GM18526 (cell line): Measurements from ENCODE around the gene FSCB.

ENCODE experiments used
- POLR2A ChIP-seq: IDR thresholded peaks from 3 replicates; pipeline ENCODE4 v1.6.1; 2011; ENCODE audit not compliant: insufficient read length; ENCODE audit errors: extremely low read depth

The FSCB gene, protein sequence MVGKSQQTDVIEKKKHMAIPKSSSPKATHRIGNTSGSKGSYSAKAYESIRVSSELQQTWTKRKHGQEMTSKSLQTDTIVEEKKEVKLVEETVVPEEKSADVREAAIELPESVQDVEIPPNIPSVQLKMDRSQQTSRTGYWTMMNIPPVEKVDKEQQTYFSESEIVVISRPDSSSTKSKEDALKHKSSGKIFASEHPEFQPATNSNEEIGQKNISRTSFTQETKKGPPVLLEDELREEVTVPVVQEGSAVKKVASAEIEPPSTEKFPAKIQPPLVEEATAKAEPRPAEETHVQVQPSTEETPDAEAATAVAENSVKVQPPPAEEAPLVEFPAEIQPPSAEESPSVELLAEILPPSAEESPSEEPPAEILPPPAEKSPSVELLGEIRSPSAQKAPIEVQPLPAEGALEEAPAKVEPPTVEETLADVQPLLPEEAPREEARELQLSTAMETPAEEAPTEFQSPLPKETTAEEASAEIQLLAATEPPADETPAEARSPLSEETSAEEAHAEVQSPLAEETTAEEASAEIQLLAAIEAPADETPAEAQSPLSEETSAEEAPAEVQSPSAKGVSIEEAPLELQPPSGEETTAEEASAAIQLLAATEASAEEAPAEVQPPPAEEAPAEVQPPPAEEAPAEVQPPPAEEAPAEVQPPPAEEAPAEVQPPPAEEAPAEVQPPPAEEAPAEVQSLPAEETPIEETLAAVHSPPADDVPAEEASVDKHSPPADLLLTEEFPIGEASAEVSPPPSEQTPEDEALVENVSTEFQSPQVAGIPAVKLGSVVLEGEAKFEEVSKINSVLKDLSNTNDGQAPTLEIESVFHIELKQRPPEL

DNA sequence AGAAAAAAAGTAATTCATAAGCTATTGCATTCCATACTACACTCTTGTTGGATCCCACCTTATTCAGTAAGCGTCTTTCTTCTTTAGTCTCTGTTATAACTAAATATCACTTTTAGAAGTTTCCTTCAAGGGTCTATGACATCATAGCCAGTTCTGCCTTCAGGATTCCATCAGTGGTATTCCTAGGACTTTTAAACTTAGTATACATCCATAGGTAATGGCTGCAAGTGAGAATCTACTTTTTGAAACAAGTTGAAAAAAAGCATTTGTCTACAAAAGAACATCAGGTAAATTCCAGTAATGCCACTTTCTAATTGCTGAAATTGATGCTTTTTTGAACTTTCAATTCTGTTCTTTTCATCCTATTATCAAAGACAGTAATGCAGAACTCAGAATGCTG is at the start of gene FSCB:
TSS of gene FSCB (minus strand) at position 101 of the 400 bp plus-strand sequence. CDS start 296 bp downstream, outside the sequence.
- no peak for TF ChIP-seq POLR2A

DNA sequence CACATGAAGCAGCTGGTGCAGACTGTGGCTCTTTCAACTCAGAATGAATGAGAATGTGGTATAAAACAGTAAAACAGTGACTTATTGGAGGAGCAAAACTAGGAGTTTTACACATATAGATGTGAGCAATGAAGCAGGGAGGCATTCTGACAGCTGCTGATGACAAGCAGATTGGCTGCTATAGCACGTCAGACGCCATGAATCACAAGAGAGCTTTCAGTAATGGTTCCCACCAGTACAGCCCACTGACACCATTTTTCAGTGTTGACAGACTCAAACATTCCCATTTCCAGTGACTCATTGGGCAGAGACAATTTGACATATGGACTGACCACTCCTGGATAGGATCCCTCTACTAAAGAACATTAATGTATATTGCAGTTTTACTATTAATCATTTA is 24.6 kb upstream of the FSCB start:
- TF ChIP-seq POLR2A = no peak

DNA sequence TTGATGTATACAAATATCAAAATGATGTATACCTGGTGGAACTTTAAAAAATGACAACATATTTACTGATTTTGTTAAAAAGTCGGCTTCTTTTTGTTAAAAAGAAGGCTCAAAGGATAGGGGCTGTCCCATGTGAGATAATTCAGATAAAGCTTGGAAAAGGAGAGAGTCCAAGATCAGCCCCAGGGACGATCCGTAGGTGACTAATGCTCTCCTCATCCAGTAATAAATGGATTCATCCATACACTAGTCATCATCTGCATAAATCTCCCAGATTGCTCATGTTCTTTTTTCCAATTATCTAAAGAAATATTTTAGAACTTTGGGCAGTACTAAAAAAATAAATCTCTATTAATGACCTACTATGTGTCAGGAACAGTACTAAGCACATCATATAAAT is 23.4 kb upstream of the FSCB start:
- no peak for TF ChIP-seq POLR2A

DNA sequence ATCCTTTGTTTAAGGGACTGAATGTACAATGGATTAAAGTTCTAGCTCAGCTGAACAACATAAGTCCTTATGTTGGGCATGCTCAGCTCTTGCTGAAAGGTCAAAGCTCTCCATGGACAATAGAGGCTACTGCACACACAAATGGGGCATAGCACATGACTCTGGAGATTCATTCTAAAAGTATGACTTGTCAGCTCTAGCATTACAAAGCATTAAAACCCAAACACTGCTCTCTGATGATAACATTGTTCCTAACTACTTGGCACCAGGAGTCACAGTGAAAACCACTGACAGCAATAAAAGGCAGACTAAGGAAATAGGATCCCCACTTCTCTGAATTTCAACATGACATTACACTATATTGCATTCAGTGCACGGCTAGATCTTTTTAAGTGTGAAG is 21.9 kb upstream of the FSCB start:
- no peak for TF ChIP-seq POLR2A

DNA sequence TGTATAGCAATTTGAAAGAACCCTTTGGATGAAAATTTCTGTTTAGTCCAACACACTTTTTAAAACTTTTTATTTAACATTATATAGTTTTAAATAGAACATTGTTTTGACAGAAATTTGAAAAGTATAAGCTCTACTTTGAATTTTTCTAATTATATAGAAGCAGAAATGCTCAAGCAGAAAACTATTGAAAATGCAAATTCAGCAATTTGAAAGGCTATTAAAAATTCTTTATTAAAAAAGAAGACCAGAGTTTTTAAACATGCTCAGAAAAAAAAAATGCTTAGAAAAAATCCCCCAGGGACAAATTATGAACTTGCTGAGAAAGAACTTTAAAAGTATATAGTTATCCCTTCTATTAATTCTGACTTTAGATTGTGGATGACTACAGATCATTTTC is 21.1 kb upstream of the FSCB start:
- no peak for TF ChIP-seq POLR2A

DNA sequence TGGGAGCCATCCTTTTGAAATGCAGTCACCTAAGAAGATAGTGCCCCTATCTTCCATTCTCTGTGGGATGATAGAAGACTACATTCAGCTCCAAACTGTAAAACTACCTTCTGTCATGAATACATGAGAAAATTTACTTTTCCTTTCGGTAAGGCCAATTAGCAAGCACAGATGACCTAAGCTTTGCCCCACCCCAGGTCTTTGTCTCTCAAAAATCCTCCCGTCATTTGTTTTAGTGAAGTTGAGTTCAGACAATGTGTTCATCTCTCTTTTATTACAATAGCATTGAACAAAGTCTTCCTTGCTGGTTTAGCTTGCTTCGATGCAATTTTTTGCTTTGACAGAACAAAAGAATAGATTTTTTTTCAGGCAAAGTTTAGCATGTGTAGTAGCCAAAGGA is 18.2 kb upstream of the FSCB start:
- TF ChIP-seq POLR2A = no peak

DNA sequence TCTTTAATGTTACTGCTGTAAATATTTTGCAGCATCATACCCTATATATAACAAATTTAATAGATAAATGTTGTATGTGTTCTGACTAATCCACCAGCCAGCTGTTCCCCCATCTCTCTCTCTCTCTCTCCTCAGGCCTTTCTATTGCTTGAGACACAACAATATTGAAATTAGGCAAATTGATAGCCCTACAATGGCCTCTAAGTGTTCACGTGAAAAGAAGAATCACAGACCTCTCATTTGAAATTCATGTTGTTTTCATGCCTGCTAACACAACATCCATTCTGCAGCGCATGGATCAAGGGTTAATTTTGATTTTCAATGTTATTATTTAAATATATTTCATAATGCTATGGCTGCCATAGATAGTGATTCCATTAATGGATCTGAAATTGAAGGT is 1.8 kb upstream of the FSCB start:
- TF ChIP-seq POLR2A = no peak

DNA sequence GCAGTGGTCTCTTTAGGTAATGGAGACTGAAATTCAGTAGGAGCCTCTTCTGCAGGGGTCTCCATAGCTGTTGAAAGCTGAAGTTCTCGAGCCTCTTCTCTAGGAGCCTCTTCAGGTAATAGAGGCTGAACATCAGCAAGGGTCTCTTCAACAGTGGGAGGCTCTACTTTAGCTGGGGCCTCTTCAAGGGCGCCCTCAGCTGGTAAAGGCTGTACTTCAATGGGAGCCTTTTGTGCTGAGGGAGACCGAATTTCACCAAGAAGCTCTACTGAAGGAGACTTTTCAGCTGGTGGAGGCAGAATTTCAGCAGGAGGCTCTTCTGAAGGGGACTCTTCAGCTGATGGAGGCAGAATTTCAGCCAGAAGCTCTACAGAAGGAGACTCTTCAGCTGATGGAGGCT is 1.5 kb downstream of the FSCB start:
- no peak for TF ChIP-seq POLR2A

DNA sequence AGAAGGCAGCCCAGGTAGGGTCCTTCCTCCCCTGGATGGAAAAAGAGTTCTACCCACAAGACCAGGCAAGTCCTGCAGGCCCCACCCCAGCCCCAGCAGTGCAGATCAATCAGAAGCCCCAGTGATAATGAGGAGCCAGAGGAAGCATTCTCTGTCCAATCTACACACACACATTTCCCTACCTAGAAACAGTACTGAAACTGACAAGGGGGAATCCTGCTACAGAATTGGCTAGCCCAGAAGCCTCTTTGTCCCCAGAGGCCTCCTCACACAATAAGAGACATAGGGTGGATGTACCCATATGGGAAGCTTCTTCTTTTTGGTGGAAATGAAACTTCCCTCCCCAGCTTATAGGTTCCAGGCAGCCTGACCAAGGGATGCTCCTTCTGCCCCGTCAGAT is 9.9 kb downstream of the FSCB start:
- TF ChIP-seq POLR2A = no peak

DNA sequence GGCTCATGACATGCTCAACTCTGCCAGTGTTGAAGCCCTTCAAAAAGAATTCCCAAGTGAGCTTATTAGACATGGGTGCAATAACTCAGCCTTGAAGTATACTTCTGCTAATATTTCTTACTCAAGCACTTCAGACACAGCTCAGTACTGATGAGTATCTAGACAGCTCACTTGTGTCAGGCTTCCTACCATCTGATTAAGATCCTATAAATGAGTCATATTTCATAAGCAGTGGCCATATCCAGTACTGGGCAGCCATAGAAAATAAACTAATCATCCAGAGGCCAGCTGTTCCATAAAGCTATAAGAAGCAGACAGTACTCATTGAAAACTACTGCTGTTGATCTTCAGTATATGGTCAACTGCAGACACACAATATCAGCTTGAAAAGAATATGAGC is 12.9 kb downstream of the FSCB start:
- no peak for TF ChIP-seq POLR2A

DNA sequence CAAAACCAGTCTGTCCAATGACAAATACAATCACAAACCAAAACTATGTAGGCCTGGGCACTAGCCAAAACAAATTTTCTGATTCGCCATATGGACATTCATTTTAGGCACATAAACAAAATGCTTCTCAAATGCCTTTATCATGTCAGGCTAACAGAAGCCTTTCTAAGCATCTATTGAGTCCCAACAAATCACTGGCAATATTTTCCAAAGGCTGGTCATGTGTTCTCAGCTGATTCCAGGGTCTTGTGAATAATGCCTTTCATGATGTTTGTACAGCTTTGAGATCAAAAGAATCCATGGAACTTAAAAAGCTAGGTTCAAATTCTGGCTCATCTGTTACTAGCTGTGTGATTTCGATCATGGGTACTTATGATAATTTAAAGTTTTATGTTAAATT is 16.1 kb downstream of the FSCB start:
- TF ChIP-seq POLR2A = no peak

DNA sequence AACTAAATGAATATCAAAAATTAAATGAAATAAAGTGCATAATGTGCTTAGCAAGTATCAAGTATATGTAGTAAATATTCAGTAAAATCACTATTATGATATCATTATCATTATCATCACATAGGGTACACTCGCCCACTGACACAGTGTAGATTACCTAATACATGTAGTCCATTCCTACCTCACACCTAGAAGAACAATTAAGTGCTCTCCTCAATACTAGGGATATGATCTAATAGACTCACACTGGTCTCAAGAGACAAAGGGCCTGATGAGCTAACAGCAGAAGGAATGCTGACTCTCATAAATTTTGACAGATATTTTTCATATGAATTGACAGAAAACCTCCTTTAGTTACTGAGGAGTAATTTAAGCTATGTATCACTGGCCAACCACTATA is 29.1 kb downstream of the FSCB start:
- TF ChIP-seq POLR2A = no peak

DNA sequence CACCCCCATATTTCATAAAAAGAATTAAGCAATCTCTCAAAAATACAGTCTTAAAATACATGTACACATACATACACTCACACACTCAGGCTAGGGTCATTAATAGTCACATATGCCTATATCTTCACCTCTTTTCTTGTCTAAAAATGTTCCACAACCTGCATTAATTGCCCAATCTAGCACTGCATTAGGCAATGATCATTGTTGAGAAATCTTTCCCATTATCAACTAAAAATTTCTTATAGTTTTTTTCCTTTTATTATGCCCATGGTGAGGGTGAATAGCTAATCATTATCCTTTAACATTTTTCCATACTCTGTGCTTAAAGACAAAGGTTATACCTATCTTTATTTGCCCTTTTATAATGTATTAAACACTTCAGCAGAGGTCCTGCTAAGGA is 38.3 kb downstream of the FSCB start:
- TF ChIP-seq POLR2A = no peak

DNA sequence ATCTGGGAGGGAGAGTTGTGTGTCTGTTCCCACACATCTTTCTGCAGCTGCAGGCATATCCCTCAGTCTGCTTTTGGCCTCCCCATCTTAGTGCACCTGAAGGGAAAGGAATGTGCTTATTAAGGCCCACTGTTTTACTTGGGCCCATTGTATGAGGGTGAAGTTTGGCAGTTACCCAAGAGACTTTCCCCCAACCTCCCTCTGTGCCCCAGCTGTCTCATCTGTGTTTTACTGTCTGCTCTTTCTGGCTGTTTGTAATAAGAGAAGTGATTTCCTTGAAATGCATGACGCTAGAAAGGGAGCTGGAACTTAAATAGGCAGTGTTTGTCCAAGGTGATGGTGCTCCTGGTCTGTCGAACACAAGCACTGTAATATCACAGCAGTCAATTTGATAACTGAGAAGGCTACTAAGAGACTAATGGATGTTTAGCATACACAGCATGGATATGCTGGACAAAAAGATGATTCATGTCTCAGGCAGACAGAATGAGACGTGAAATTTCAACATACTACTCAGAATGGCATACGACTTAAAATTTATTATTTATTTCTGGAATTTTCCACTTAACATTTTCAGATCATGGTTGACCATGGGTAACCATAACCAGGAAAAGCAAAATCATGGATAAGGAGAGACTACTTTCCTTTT is 43.6 kb downstream of the FSCB start:
- TF ChIP-seq POLR2A = no peak

DNA sequence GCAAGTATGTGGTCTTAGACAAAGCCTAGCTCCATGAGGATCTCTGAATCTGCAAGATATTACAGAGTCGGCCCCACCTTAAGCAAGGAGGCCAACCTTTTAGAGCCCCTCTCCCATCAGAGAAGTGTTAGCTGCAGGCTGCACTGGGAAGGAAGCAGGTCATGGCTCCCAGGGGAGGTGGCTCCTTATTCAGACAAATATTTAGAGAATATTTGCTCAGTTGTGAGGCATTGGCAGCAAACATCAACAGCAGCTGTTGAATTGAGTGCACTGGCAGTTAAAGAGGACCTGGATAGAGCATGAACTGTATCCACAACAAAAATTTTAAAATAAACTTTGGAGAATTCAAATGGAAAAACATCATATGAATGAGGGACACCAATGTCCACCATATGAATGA is 44.7 kb downstream of the FSCB start:
- TF ChIP-seq POLR2A = no peak

DNA sequence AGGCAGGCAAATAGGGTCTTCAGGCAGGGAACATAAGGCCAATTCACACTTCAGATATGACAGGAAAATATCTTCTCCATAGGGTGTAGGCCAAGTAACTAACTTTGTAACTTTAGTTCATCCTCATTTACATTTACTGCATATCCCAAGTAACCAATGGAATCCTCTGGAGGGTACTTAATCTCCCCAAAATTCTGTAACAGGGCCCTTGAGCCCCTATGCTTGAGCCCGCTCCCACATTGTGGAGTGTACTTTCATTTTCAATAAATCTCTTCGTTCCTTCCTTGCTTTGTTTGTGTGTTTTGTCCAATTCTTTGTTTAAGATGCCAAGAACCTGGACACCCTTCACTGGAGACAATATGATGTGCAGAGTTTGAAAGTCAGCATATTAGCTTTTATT is 45.3 kb downstream of the FSCB start:
- no peak for TF ChIP-seq POLR2A
